ENCODE data around the gene RRM2.

Gene RRM2

DNA sequence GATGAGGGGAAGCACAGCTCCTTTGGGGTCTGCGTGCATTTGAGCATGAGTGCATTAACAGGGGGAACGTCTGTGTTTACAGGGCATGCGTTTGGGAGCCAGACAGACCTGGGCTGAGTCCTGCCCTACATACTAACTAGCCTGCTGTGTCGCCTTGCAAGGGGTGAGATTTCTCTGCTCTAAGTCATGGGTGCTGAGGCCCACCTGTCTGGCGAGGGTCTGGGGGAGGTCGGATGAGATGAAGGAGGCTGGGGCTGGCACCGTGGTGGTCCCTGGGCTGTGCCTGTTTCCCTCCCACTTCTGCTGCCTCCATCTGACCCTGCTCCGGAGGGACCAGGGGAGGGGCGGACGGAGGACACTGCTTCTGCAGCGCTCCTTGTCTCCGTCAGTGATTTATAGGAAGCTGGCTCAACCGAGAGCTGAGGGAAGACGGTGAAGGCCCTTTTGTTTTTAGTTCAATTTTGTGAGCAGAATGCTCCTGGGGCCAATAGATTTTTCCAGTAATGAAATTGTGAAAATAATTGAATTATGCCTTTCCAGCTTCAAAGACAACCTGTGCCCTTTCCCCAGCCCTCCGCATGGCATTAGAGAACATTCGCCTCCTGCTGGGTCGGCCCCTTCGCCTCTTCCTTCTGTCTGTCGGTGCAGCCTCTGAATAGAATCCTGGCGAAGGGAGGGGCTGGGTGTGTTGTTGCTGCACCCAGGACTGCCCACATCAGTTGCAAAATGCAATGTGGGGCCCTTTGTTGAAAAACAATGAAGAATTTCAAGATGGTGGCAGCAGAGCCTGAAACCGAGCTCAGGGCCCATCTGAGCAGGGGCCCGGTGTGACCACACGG, 49.7 kb downstream of the RRM2 start:
- no peak for DNase-seq (ENCODE audit: low read depth)

- DNase-seq (ENCODE audit: low read depth): no peak
These were observed 50.9 kb downstream of the RRM2 start for GRCh38 chr2:10173258-10174005.

DNA sequence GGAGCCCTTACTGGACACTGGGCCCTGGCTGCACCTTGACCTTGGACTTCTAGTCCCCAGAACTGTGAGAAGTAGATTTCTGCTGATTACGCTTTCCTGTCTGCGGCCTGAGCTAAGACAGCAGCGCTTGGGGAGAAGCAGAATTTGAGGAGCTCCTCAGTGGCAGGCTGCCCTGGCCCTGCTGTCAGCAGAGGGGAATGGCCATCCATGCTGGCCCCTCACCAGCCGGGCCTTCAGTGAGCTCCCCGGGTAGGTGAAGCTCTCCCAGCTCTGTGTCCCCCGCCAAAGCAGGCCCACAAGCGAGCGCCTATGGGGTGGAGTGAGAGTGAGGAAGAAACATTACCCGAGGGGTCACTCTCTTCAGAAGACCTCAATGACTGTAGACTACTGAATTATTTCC, 51.6 kb downstream of the RRM2 start:
- DNase-seq (ENCODE audit: low read depth): no peak

DNA sequence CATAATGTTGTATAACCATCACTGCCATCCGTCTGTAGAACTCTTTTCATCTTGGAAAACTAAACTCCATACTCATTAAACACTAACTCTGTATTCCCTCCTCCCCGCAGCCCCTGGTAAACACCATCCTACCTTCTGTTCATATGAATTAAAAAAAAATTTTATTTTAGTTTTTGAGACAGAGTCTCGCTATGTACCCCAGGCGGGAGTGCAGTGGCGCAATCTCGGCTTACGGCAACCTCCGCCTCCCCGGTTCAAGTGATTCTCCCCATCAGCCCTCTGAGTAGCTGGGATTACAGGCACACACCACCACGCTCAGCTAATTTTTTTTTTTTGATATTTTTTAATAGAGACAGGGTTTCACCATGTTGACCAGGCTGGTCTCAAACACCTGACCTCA, 52.9 kb downstream of the RRM2 start:
- DNase-seq (ENCODE audit: low read depth): no peak

GRCh38 chr2:10178751-10179150, 56.2 kb downstream of the RRM2 start:
- no peak for DNase-seq (ENCODE audit: low read depth)

DNA sequence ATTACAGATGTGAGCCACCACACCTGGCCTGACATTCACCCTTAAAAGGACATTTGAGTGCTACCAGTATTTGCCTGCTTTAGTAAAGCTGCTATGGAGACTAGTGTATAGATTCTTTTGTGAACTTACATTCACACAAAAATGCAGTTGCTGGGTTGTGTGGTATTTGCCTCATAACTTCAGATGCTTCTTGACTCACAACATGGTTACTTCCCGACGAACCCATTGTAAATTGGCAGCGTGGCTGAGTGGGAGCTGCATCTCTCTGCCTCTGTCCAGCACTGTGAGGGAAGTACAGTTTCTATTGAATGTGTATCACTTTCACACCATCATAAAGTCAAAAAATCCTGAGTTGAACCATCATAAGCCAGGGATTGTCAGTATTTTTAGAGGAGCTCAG, 56.9 kb downstream of the RRM2 start:
- no peak for DNase-seq (ENCODE audit: low read depth)

GRCh38 chr2:10180229-10180628, 57.7 kb downstream of the RRM2 start:
- no peak for DNase-seq (ENCODE audit: low read depth)
